Stimulated activated memory B cell treated with anti-CD40 and anti-IgM and Interleukin-4, amounts not matched to agents 10 μg/mL and 1 μg/mL and 100 μg/mL, for 72 hours (primary cell): ENCODE measurements around the gene FSCN2.
A peak's percentile ranks its signal among the peaks of the same experiment; 100 is the strongest.

Experiments used
- ATAC-seq: fragments of 150-1000 bp; cut with Tn5 transposase; 2 replicates; pipeline ENCODE4 v1.10.0; 2021
- H3K27ac Mint-ChIP-seq: one replicate; pipeline ENCODE4 v1.8.0; 2022; ENCODE audit warnings: mild to moderate bottlenecking, mixed read lengths
- H3K27me3 Mint-ChIP-seq: one replicate; pipeline ENCODE4 v1.8.0; 2022; ENCODE audit warnings: mixed read lengths
- H3K36me3 Mint-ChIP-seq: one replicate; pipeline ENCODE4 v1.8.0; 2022; ENCODE audit warnings: mixed read lengths
- H3K4me1 Mint-ChIP-seq: one replicate; pipeline ENCODE4 v1.8.0; 2022; ENCODE audit warnings: mixed read lengths
- H3K4me3 Mint-ChIP-seq: one replicate; pipeline ENCODE4 v1.8.0; 2022; ENCODE audit warnings: mild to moderate bottlenecking, moderate library complexity, mixed read lengths
- H3K9me3 Mint-ChIP-seq: one replicate; pipeline ENCODE4 v1.8.0; 2022; ENCODE audit warnings: mixed read lengths

FSCN2 gene

GRCh38 chr17:81503619-81504018, 24.6 kb upstream of the FSCN2 start:
- no peak overlapping the region for H3K4me3 Mint-ChIP-seq
- H3K36me3 Mint-ChIP-seq: peaks cover 10% of the 10 kb centered on the region
- no peak overlapping the region for H3K27ac Mint-ChIP-seq
- H3K9me3 Mint-ChIP-seq: peaks cover 3% of the 10 kb centered on the region
- ATAC-seq: no peak
- H3K27me3 Mint-ChIP-seq: no peaks in the 10 kb centered on the region
- H3K4me1 Mint-ChIP-seq: peaks cover 12% of the 10 kb centered on the region

DNA sequence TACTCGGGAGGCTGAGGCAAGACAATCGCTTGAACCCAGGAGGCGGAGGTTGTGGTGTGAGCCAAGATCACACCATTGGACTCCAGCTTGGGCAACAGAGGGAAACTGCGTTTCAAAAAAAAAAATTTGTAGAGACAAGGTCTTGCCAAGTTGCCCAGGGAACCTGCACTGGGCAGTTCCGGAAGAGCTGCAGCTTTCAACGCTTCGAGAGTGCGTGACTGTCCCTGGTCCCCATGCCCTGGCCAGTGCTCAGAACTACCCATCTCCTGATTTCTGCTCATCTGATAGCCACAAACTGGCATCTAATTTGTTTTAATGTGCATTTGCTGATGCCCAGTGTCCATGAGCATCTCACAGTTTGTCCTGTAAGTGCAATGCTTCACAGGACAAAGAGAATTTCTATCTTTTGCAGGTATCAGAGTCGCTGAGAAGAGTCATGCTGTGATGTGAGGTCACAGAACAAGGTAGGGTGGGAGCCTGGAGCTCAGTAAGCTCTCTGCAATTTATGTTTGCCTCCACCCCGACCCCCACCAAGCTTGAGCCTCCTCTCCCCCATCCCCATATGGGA, 19.5 kb upstream of the FSCN2 start:
- Mint-ChIP-seq H3K27me3 (no peaks in the 10 kb centered on the region), H3K4me3 (peak overlapping the region; percentile 99), H3K36me3 (peaks cover 49% of the 10 kb centered on the region), H3K9me3 (peaks cover 3% of the 10 kb centered on the region), H3K27ac (peak overlapping the region; percentile 92), H3K4me1 (peaks cover 48% of the 10 kb centered on the region)
- no peak for ATAC-seq

DNA sequence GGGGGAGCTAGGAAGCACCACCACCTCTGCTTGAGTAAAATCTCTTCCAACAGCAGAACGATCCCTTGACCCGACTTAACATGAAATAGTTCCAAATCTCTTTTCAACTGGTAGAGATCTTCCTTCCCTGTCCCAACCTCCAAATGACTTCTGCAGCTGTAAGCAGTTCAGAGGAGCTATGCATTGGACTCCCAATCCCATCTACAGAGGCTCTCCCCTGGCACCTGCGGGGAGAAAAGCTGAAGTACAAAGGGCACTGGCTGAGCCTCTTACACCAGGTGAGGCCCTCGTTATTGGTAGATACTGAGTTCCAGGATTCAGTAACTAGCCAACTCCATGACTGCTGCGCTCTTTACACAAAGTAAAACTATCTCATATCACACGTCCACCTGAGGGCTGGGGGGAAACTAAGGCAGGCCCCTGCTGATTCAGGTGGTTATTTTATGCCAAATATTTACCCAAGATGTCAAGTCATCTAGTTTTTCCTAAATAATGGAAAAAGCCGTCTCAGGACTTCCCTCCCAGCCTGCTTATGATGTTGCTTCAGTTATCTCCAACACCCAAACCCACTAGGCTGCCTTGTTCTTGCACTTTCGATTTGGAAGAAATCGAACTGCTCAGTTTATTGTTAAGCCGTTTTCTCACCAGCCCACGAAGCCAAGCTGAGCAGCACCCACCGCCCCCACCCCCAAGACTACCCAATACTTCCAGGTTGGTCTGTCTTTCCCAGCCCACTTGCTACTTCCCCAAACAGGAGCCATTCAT, 18.8 kb upstream of the FSCN2 start:
- no peak for ATAC-seq
- Mint-ChIP-seq H3K4me1 (peaks cover 49% of the 10 kb centered on the region), H3K27me3 (no peaks in the 10 kb centered on the region), H3K4me3 (peak overlapping the region; percentile 99), H3K36me3 (peaks cover 49% of the 10 kb centered on the region), H3K9me3 (peaks cover 3% of the 10 kb centered on the region), H3K27ac (peak overlapping the region; percentile 92)

DNA sequence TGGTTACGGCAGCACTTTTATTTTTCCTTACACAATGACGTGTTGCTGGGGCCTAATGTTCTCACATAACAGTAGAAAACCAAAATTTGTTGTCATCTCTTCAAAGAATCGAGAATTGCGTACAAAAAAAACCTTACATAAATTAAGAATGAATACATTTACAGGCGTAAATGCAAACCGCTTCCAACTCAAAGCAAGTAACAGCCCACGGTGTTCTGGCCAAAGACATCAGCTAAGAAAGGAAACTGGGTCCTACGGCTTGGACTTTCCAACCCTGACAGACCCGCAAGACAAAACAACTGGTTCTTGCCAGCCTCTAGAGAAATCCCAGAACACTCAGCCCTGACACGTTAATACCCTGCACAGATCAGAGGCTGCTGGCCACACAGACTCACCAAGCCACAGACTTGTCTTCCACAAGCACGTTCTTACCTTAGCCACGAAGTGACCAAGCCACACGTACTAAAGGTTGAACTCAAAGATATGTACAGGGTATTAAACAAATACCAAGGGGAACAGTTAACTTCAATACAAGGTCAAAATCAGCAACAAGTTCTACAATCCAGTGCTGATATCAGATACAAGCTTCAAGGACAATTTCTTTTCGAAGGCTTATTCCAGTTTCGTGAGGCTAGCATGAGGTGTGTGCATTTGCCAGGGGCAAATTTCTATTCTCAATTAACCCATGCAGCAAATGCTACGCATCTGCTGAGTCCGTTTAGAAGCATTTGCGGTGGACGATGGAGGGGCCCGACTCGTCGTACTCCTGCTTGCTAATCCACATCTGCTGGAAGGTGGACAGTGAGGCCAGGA, 18.0 kb upstream of the FSCN2 start:
- Mint-ChIP-seq H3K4me3 (peak overlapping the region; percentile 99), H3K4me1 (peaks cover 49% of the 10 kb centered on the region), H3K27ac (peak overlapping the region; percentile 92), H3K36me3 (peaks cover 50% of the 10 kb centered on the region), H3K27me3 (no peaks in the 10 kb centered on the region), H3K9me3 (peaks cover 3% of the 10 kb centered on the region)
- ATAC-seq: no peak

DNA sequence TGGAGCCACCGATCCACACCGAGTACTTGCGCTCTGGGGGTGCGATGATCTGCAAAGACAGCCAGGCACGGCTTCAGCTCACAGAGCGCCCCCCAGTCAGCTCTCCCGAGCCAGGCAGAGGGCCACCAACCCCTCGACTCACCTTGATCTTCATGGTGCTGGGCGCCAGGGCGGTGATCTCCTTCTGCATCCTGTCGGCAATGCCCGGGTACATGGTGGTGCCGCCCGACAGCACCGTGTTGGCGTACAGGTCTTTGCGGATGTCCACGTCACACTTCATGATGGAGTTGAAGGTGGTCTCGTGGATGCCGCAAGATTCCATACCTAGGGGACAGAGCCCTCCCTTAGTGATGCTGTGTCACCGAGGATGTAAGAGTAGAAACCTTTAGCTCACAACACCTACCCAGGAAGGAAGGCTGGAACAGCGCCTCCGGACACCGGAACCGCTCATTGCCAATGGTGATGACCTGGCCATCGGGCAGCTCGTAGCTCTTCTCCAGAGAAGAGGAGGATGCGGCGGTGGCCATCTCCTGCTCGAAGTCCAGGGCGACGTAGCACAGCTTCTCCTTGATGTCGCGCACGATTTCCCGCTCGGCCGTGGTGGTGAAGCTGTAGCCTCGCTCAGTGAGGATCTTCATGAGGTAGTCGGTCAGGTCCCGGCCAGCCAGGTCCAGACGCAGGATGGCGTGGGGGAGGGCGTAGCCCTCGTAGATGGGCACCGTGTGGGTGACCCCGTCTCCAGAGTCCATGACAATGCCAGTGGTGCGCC, 17.2 kb upstream of the FSCN2 start:
- no peaks in the 10 kb centered on the region for H3K27me3 Mint-ChIP-seq
- H3K9me3 Mint-ChIP-seq: peaks cover 3% of the 10 kb centered on the region
- H3K27ac Mint-ChIP-seq: peak overlapping the region; percentile 92
- peaks cover 55% of the 10 kb centered on the region for H3K36me3 Mint-ChIP-seq
- no peak for ATAC-seq
- peak overlapping the region; percentile 99 for H3K4me3 Mint-ChIP-seq
- H3K4me1 Mint-ChIP-seq: peaks cover 49% of the 10 kb centered on the region

- no peak for ATAC-seq
- peaks cover 58% of the 10 kb centered on the region for H3K36me3 Mint-ChIP-seq
- H3K4me1 Mint-ChIP-seq: peaks cover 54% of the 10 kb centered on the region
- H3K27ac Mint-ChIP-seq: peak overlapping the region; percentile 92
- H3K4me3 Mint-ChIP-seq: peak overlapping the region; percentile 99
- H3K27me3 Mint-ChIP-seq: no peaks in the 10 kb centered on the region
- H3K9me3 Mint-ChIP-seq: peaks cover 3% of the 10 kb centered on the region
Observed at GRCh38 chr17:81511554-81511803, 16.7 kb upstream of the FSCN2 start.

GRCh38 chr17:81511804-81512561, 16.2 kb upstream of the FSCN2 start:
- peak overlapping the region; percentile 99 for H3K4me3 Mint-ChIP-seq
- H3K27me3 Mint-ChIP-seq: no peaks in the 10 kb centered on the region
- H3K4me1 Mint-ChIP-seq: peaks cover 59% of the 10 kb centered on the region
- peak overlapping the region; percentile 92 for H3K27ac Mint-ChIP-seq
- peaks cover 61% of the 10 kb centered on the region for H3K36me3 Mint-ChIP-seq
- H3K9me3 Mint-ChIP-seq: peaks cover 3% of the 10 kb centered on the region
- peak; percentile 0 for ATAC-seq

- Mint-ChIP-seq H3K36me3 (peaks cover 58% of the 10 kb centered on the region), H3K27ac (peak within 1 kb of the TSS; percentile 92), H3K4me1 (peaks cover 61% of the 10 kb centered on the region), H3K27me3 (no peaks in the 10 kb centered on the region), H3K9me3 (peaks cover under 1% of the 10 kb centered on the region), H3K4me3 (peak within 1 kb of the TSS; percentile 99)
- ATAC-seq: peak; percentile 68
Observed at GRCh38 chr17:81512562-81513371, 15.4 kb upstream of the FSCN2 start, which contains the start of gene ACTG1. TSS of gene ACTG1 (minus strand) at chr17:81512799. CDS start at chr17:81512354, 445 bp downstream.

DNA sequence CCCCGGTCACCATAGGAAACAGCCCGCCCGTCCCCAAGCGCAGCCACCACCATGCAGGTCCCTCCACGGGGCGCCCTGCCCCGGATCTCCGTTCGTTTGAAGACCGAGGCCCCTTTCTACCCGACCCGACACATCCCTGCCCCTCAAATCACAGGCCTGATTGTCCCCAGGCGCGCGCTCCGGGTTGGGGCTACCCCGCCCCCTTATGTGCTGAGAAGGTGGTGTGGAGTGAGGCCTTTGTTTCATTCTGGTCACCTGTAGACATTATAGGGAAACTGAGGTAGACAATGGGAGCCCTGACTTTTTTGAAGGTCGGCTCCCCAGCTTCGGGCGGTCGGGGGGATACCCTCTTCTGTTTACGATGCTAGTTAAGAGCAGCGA, 14.8 kb upstream of the FSCN2 start:
- H3K4me3 Mint-ChIP-seq: peak overlapping the region; percentile 92
- peak; percentile 17 for ATAC-seq
- peak overlapping the region; percentile 92 for H3K27ac Mint-ChIP-seq
- peaks cover 65% of the 10 kb centered on the region for H3K4me1 Mint-ChIP-seq
- no peaks in the 10 kb centered on the region for H3K9me3 Mint-ChIP-seq
- peaks cover 52% of the 10 kb centered on the region for H3K36me3 Mint-ChIP-seq
- H3K27me3 Mint-ChIP-seq: no peaks in the 10 kb centered on the region

- no peak for ATAC-seq
- Mint-ChIP-seq H3K4me3 (peak overlapping the region; percentile 92), H3K27me3 (no peaks in the 10 kb centered on the region), H3K36me3 (peaks cover 48% of the 10 kb centered on the region), H3K27ac (peak overlapping the region; percentile 92), H3K9me3 (no peaks in the 10 kb centered on the region), H3K4me1 (peaks cover 63% of the 10 kb centered on the region)
Observed at GRCh38 chr17:81513753-81514488, 14.3 kb upstream of the FSCN2 start.

GRCh38 chr17:81514489-81514738, 13.8 kb upstream of the FSCN2 start:
- ATAC-seq: no peak
- Mint-ChIP-seq H3K27ac (peak overlapping the region; percentile 92), H3K4me3 (peak overlapping the region; percentile 92), H3K36me3 (peaks cover 43% of the 10 kb centered on the region), H3K4me1 (peaks cover 58% of the 10 kb centered on the region), H3K27me3 (no peaks in the 10 kb centered on the region), H3K9me3 (no peaks in the 10 kb centered on the region)

DNA sequence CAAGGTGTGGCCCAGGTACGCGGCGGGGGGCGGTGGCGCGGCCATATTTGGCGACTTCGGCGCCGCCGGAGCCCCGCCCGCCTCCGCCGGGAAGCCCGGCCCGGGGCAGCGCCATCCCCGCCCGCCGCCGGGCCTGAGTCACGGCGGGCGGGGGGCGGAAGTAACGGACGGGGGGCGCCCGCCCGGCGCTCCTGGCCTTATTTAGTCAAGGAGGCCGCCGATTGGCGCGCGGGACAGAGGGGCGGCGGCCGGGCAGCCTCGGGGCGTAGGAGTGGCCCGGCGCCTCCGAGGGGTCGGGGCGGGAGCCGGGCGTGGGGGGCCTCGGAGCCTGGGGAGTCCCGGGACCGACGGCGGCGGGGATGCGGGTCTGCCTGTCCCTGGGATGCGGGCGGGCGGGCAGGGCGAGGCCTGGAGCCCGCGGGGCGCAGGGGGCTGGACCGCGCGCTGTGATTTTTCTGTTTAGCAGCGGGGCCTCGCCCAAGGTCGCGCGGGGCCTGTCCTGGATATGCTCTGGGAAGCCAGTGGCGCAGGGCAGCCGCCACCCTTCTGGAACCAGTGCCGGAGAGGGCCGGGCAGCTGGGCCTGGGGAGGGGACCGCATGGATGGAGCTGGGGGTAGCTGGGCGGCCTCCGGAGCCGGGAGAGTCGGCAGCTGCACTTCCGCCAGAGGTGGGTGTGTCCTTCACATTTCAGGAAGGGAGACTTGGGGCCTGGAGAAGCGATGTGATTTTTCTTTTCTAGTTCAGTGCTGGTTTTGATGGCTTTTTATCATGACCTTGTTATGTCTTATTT, 13.2 kb upstream of the FSCN2 start:
- Mint-ChIP-seq H3K27ac (peak overlapping the region; percentile 92), H3K27me3 (no peaks in the 10 kb centered on the region), H3K9me3 (no peaks in the 10 kb centered on the region), H3K36me3 (peaks cover 38% of the 10 kb centered on the region), H3K4me1 (peaks cover 58% of the 10 kb centered on the region), H3K4me3 (peak overlapping the region; percentile 93)
- peak; percentile 56 for ATAC-seq

GRCh38 chr17:81515530-81516041, 12.6 kb upstream of the FSCN2 start:
- Mint-ChIP-seq H3K9me3 (no peaks in the 10 kb centered on the region), H3K4me1 (peaks cover 58% of the 10 kb centered on the region), H3K27me3 (no peaks in the 10 kb centered on the region), H3K36me3 (peaks cover 31% of the 10 kb centered on the region), H3K4me3 (peak overlapping the region; percentile 93), H3K27ac (peak overlapping the region; percentile 92)
- ATAC-seq: no peak
